ENCODE measurements around the gene RNASEH1.
A peak's percentile ranks its signal among the peaks of the same experiment; 100 is the strongest.

Gene RNASEH1, protein sequence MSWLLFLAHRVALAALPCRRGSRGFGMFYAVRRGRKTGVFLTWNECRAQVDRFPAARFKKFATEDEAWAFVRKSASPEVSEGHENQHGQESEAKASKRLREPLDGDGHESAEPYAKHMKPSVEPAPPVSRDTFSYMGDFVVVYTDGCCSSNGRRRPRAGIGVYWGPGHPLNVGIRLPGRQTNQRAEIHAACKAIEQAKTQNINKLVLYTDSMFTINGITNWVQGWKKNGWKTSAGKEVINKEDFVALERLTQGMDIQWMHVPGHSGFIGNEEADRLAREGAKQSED

DNA sequence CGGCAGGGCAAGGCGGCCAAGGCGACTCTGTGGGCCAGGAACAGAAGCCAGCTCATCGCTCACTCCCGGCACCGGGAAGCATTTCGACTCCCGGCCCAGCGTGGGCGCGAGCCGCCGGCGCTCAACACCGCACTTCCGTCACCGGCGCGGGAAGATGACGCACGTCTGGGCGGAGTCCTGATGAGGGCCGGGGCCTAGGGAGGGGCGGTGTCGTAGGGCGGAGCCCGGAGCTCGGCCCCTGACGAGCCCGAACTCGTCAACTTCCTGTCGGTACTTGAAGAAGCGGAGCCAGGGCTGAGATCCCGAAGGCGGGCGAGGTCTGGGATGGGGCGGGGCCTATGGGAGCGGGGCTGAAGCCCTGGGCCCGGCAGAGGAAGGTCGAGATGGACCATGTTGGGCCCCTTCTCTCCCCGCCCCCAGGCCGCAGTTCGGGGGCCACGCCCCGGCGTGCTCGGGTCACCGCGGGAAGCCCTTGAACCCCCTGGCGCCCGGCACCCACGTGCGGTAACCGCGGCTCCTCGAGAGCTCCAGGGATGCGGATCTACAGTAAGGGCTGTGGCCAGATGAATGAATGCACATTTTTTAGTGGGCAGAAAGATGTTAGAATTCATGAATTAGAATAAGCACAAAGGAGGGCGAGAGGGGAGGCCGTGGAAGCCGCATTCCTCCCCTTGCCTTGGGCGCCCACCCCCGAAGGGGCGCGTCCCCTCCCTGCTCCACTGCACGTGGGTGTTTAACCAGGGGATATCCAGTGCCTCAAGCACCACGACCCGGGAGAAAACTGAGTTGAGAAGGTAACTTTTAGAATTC, at the start of gene RNASEH1:
RNASEH1 (minus strand) TSS at position 129 of the 810 bp plus-strand sequence; CDS start at position 56, 73 bp downstream.
- peak; percentile 97 to 100 (median 99) for DNase-seq
- intact Hi-C loops (cut with DNase I) = loop anchor here (1.0 to 5.0 kb wide), 4 partner anchors 17 to 181 kb away; partner anchors contain the start of genes ADI1, EIPR1, RPS7 and TRAPPC12

DNA sequence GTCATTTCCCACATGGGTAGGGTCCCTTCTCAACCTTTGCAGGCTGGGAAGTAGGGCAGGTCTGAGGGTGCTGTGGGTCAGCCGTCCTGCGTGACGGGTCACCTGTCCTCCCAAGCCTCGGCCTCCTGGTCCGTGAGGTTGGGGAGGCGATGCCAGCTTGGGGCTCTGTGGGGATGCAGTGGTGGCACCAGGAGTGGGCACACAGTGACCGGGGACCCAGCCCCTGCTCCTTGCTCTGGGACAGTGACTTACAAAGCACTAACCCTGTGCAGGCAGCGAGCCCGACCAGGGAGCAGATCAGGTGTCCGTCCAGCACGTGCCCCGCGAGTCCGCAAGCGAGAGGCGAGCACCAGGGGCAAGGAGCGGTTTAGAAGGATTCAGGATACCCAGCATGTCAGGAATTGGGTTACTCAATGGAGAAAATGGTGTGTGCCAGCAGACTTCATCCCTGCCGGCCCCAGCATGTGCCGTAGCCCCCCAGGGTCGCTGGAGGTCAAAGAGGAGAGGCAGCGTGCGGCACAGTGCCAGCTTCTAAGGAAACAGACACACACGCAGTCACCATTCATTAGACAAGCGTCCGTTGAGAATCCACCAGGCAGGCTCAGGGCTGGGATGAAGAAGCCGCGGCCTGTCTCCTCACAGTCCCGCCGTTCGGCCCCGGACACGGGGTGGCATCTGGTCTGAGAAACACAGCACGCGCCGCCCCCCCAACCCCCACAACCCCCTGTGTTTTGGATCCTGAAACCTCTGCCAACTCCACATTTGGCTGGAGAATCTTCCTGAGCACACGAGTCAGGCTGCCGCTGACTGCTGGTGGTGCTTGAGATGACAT, 48.5 kb upstream of the RNASEH1 start:
- intact Hi-C loops (cut with DNase I) = no loop called here
- DNase-seq = peak in 3 of 10 donors; percentile 29 to 84 (median 83)

DNA sequence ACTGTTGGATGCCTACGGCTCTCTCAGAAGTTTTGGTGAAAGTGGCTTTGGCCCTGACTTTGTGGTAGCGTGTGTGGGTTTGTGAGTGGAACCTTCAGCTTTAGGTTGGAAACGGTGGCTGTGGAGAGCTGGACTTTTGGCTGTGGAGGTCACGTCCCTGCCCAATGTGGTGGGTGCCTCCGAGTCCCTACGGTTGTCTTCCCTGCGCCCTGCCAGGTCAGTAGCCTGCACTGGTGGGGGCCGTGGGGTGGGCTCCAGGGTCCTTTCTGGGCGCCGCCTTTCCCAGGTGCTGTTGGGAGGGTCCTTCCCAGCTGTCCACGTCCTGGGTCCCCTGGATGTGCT, 47.9 kb upstream of the RNASEH1 start:
- intact Hi-C loops (cut with DNase I) = no loop called here
- peak in 1 of 10 donors; percentile 63 for DNase-seq

DNA sequence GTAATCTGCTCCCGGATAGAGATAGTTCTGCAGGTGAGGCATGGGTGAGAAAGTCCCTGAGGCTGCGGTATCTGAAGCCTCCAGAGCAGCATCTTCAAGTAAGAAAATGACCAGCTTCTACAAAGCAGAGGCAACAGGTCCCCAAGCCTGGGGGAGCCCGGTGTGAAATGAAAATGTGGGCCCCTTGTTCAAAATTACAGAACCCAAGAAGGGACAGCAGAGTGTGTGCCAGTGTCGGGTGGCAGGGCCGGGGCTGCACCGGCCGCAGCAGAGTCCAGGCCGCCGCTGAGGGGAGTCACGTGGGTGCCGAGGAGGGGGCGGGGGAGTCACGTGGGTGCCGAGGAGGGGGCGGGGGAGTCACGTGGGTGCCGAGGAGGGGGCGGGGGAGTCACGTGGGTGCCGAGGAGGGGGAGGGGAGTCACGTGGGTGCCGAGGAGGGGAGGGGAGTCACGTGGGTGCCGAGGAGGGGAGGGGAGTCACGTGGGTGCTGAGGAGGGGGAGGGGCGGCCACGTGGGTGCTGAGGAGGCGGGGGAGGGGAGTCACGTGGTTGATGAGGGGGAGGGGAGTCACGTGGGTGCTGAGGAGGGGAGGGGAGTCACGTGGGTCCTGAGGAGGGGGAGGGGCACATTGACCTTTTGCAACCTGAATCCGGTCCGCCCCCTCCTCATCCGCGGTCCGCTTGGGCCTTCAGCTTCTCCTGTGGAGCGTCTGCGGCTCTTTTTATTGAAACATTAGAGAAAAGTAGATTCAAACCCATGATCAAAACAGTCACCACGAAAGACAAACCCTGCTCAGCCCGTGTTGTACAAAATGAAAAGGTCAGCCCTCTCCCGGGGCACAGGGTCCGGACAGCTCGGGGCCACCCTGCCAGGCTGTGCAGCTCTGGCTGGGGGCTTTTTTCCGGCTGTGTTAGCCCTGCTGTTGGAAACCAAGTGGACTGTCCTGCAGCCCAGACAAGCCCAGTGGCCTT, 47.1 kb upstream of the RNASEH1 start:
- intact Hi-C loops (cut with DNase I) = no loop called here
- DNase-seq = peak in 4 of 10 donors; percentile 41 to 87 (median 59)

DNA sequence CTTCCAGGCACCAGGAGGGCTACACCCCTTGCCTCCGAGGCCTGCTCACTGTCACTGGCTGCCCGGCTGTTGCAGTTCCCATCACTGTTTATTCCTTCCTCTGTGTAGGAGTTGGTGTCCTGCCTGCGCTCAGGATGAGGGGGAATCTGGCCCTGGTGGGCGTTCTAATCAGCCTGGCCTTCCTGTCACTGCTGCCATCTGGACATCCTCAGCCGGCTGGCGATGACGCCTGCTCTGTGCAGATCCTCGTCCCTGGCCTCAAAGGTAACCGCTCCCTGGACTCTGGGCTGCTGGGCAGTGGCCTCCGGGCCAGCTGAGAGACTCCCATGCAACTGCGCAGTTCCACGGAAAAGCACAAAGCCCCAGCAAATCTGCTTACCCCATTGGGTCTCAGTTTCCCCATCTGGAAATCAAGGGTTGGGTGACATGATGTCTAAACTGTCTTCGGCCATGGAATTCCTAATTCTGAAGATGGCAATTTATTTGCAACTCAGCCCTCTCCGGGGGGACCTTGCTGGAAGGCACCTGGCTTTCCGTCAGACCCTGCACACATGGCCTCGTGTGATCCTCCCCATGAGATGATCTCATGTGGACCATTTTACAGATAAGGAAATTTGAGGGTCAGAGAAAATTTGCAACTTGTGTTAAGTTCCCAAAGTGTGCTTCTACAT, 46.2 kb upstream of the RNASEH1 start:
- intact Hi-C loops (cut with DNase I) = no loop called here
- DNase-seq = peak in 2 of 10 donors; percentile 75 to 79

DNA sequence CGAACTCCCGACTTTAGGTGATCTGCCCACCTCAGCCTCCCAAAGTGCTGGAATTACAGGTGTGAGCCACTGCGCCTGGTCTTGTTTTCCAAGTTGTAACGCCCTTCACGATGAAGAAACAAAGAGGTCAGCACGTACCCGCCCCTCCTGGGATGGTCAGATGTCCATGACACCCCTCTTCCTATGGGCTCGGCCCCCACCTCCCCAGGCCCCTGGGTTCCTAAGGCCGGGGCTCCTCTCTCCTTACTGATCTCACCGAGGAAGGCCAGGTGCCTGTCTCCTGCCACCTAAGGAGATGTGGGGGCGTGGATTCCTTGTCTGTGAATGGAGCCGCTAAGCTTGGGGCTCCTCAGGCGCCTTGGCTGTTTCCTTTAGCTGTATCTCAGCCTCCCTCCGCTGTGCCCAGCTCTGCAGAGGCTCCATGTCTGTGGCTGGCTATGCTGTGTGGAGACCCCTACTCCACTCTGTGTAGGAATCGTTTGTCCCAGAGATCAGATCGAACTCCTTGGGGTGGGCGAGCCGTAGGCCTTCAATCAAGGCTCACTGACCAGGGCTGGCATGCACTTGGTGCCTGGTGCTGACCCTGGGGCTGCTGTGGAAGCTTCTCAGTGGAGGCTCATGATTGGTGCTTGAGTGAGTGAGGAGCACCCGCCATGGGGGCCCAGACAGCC, 45.5 kb upstream of the RNASEH1 start:
- DNase-seq = peak in 1 of 10 donors; percentile 54

DNA sequence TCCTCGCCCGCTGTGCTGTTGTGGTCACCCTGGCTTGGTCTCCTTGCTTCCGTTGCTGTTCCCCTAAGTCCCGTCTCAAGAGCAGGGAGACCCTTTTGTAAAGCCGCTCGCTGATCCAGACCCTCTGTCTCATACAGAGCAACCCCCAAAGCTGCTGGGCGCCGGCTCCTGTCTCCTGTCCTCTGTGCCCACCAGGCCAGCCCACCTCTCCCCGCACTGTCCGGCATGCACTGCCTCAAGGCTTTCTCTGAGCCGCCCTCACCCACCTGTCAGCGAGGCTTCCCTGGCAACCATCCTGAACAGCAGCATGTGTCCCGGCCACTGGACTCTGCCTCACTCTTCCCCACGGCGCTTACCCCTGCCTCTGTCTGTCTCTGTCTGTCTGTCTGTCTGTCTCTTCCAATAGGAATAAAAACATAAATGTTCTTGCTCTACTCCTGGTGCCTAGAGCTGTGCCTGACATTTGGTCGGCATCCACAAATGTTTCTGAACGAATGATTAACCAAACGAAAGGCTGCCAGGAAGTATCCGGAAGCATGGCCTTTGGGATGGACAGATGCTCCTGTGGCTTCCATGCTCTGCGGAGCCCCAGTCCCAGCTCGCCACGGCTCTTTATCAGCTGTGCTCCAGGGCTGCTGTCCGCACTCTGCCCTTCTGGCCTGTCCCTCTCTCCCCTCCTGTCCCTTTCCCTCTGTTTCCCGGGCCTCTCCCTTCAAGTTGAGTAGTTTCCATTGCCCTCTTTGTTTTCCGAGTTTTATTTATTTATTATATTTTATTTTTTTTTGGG, 44.6 kb upstream of the RNASEH1 start:
- DNase-seq = peak in 1 of 10 donors; percentile 70
- intact Hi-C loops (cut with DNase I) = no loop called here

More for the DNA sequence above, 45.5 kb upstream of the RNASEH1 start:
- intact Hi-C loops (cut with DNase I) = no loop called here

DNA sequence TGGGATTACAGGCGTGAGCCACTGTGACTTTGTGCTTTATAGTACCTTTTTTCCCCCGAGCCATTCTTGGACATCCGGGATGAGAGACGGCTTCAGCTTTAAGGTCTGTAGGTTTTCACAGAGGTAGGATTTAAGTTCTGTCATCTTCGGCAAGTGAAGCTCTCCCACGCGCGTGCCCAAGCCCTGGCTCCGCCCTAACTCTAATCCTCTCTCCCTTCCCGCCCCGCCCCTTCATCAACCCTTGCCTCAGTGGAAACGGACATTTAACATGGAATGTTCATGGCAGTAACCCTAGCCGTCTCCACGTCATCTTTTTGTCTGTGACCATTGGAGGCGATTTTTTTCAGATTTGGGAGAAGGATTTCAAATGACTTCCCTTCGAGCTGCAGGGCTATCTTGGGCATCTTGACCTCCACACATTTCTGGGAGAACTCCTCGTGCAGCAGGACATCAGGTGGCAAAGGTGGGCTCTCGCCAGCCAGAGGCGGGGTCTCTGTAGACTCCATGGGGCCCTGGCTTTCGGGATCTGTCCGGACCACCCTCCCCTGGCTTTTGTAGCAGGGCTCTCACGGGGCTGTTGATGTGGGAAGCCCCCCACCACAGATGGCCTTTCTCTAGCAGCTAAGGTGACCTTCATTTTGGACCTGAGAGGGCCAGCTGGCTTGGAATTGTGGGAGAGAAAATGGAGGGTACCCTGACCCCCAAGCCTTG, 43.6 kb upstream of the RNASEH1 start:
- intact Hi-C loops (cut with DNase I) = no loop called here

DNA sequence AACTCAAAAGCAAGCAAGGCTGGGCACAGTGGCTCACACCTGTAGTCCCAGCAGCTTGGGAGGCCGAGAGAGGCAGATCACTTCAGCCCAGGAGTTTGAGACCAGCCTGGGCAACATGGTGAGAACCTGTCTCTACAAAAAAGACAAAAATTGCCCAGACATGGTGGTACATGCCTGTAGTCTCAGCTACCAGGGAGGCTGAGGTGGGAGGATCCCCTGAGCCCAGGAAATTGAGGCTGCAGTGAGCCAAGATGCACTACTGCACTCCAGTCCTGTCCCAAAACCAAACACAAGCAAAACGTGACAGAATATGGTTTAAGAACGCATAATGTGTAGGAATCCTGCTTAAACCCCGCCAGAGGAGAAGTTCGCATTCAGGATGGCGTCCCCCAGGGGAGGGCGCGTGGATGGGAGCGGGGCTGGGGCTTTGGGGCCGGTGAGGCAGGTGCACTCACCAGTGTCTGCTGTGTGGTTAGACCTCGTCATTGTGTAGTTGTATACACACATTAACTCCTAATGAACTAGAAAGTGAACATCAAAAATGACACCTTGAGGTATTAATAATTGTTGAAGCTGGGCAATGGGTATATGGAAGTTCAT, 42.2 kb upstream of the RNASEH1 start:
- DNase-seq = peak in 1 of 10 donors; percentile 52
- intact Hi-C loops (cut with DNase I) = no loop called here

More for the DNA sequence above, 43.6 kb upstream of the RNASEH1 start:
- peak in 2 of 10 donors; percentile 52 to 56 for DNase-seq

DNA sequence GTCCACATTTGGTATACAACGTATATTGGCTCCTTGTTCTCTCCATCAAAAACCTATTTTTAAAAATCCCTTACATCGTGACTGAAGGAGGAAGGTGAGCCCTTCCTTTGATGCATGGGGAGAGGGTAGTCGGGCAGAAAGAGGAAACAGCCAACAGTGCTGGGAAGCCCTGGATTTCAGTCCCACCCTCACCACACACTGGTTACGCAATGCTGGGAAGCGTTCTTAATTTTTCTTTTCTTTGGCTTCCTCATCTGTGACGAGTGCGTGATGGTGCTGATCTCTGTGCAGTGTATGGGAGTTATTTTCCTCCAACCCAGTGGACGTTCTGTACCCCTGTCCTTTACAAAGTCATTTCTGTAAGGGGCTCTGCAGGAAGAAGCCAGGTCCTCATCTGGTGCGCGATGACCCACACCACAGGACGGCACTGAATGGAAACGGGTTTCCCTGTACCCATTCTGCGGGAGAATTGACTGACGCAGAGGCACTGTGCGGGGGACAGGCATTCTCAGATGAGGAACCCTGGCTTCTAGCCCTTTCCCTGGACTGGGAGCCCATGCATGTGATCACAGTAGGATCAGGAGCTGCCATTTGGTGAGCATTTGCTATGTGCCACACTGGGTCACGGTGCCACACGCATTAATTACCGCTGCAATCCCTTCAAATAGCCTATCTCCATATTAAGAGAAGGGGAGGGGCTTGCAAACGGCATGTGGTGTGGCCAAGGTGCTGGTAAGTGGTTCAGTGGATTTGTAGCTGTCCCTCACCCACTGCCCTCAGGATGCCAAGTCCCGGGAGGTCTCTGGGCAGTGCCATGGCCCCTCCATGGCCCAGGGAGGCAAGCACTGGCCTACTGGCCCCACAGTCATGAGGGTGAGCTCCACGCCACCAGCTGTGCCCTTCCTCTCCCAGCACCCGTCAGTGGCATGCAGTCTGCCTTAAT, 41.0 kb upstream of the RNASEH1 start:
- peak in 2 of 10 donors; percentile 67 to 69 for DNase-seq
- intact Hi-C loops (cut with DNase I) = no loop called here

DNA sequence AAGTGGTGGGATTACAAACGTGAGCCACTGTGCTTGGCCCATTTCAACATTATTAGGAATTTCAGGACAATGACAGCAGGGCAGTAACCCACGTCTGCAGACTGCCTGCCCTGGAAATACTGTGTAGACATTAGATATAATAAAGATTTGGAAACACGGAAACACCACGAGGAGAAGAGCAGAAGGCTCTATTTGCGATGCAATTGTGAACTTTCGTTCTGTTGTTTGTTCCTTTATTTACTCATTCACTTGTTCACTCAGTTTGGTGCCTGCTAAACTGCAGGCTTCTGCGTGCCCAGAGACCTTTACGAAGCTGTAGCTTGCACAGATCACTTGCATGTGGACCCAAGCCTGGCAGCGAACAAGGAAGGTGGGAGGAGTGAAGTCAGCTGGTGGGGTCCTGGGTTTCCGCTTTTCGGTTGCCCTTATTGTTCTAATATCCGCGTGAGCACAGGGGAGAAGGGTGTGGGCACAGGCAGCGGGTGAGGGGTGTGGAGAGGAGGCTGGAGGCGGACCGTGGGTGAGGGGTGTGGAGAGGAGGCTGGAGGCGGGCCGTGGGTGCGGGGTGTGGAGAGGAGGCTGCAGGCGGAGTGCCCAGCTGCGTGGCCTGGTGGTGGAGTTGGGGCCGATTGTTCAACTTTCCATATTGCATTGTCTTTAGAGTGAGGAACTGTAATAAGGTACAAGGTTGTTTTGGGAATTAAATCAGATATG, 40.2 kb upstream of the RNASEH1 start:
- peak in 2 of 10 donors; percentile 75 to 84 for DNase-seq
- intact Hi-C loops (cut with DNase I) = no loop called here

DNA sequence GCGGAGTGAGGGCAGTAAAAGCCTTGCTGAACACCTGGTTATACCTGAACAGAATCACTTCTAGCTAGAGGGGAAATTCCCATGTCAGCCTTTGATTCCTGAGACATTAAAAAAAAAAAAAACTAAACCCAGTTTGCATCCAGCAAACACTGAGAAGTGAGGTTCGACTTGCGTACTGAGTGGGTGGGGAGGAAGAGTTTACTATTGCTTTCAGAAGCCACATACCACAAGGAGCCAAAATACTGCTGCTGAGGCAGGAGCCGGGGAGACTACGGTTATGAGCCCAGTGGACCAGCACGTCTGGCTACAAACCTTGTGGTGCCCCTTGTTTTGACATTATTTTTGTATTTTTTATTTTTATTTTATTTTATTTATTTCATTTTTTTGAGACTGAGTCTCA, 39.4 kb upstream of the RNASEH1 start:
- DNase-seq = peak in 1 of 10 donors; percentile 38
- intact Hi-C loops (cut with DNase I) = no loop called here

DNA sequence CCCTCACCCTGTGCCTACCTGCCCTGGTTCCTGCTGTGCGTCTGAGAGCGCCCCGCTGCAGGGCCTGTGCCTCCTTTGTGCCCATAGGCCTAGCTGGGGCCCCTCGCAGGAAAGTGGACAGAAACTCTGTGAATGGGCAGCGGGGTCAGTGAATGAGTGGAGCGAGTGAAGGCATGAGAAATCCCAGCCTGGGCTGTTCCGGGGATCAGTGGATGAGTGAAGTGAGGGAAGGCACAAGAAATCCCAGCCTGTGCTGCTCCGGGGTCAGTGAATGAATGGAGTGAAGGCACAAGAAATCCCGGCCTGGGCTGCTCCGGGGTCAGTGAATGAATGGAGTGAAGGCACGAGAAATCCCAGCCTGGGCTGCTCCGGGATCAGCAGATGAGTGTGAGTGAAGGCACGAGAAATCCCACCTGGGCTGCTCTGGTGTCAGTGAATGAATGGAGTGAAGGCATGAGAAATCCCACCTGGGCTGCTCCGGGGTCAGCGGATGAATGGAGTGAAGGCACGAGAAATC, 38.8 kb upstream of the RNASEH1 start:
- peak in 2 of 10 donors; percentile 44 to 54 for DNase-seq
- intact Hi-C loops (cut with DNase I) = no loop called here

DNA sequence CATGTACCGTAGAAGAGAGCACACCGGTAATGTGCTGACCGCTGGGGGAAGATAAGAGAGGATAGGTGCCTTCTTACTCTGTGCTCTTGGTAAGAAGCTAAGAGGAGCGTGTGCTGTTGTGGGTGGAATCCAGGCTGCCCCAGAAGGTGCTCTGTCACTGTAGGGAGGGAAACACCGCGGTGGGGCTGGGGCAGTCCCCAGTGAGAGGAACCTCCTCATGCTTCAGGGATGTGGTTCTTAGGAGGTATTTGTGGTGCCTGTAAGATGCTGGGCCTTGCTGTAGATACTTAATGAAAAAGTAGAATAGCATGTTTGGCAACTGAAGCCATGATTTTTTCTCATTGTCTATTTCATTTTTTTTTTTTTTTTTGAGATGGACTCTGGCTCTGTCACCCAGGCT, 37.9 kb upstream of the RNASEH1 start:
- intact Hi-C loops (cut with DNase I) = no loop called here
- DNase-seq = no peak

DNA sequence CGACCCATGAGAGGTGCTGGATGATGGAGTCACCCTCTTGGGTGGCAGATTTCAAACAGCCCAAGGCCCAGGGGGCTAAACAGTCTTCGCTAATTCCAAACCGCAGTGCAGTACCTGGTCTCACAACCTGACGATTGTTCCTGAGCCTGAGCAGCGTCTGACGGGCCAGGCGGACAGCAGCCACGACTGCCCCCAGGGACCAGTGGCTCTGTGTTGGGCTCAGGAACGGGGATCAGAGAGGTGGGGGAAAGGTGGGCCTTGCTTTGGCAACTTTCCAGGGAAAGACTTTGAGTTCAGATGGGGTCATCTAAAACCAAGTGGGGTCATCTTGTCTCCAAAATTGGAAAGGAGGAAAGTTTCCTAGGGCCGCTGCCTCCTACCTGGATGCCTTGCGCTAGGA, 37.3 kb upstream of the RNASEH1 start:
- intact Hi-C loops (cut with DNase I) = no loop called here
- DNase-seq = peak in 1 of 10 donors; percentile 59
